ENCODE measurements around the gene EBLN1. TPM values are rescaled to one million over a fixed set of nuclear protein-coding genes. Genes with fewer than 3 reads are reported as not detected.
A peak's percentile ranks its signal among the peaks of the same experiment; 100 is the strongest.

Gene EBLN1
- total and polyA plus RNA-seq, 2 donors from 2014 or later, result not detected

- Histone ChIP-seq H3K4me3 (ENCODE audit: low read length in 3 of 3) (no peak overlapping the region), H3K9ac (ENCODE audit: low read length in 3 of 3) (no peak overlapping the region), H3K36me3 (ENCODE audit: control insufficient read depth in 2 of 3, insufficient read depth in 3 of 3, low read length in 3 of 3) (no peaks in the 10 kb centered on the region), H3K9me3 (ENCODE audit: control insufficient read depth in 2 of 3, insufficient read depth in 1 of 3, low read length in 3 of 3) (no peaks in the 10 kb centered on the region), H3K27ac (ENCODE audit: low read depth in 2 of 2, low read length in 2 of 2) (no peak overlapping the region), H3K4me1 (ENCODE audit: control insufficient read depth in 2 of 3, insufficient read depth in 2 of 3, low read depth in 1 of 3, low read length in 3 of 3) (no peaks in the 10 kb centered on the region), H3K27me3 (ENCODE audit: control insufficient read depth, insufficient read depth, low read length) (peaks cover 16% of the 10 kb centered on the region)
- TF ChIP-seq CTCF (IDR thresholded peaks at IDR 0.05; ENCODE audit: borderline replicate concordance, extremely low read depth, insufficient read depth), result no peak
- intact Hi-C loops (cut with DNase I), result no loop called here
- DNase-seq, result peak in 2 of 5 donors; percentile 17 to 22
- no peak for FAIRE-seq
Measured at GRCh38 chr10:22259280-22259679, 41.5 kb upstream of the EBLN1 start.

DNA sequence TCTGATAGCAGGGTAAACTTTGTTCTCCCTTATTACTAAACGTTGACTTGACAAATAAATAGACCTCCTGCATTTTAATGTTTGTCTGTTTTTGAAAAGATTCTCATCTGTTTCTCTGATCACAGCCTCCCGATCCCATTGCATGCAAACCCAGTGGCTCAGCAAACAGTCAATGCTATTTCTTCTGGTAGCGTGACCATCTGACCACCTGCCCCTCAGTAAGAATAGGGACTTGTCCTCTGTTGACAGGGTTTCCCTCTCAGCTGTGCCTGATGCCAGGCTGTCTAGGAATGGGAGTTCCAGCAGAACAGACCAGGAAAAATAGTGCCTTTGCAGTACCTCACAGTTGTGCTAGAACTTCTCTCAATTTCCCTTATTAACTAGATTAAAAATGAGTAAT is 40.7 kb upstream of the EBLN1 start:
- DNase-seq, result no peak
- intact Hi-C loops (cut with DNase I), result no loop called here
- no peak for TF ChIP-seq CTCF (IDR thresholded peaks at IDR 0.05; ENCODE audit: borderline replicate concordance, extremely low read depth, insufficient read depth)
- Histone ChIP-seq H3K4me1 (ENCODE audit: control insufficient read depth in 2 of 3, insufficient read depth in 2 of 3, low read depth in 1 of 3, low read length in 3 of 3) (no peaks in the 10 kb centered on the region), H3K27me3 (ENCODE audit: control insufficient read depth, insufficient read depth, low read length) (peaks cover 16% of the 10 kb centered on the region), H3K36me3 (ENCODE audit: control insufficient read depth in 2 of 3, insufficient read depth in 3 of 3, low read length in 3 of 3) (no peaks in the 10 kb centered on the region), H3K27ac (ENCODE audit: low read depth in 2 of 2, low read length in 2 of 2) (no peak overlapping the region), H3K9me3 (ENCODE audit: control insufficient read depth in 2 of 3, insufficient read depth in 1 of 3, low read length in 3 of 3) (no peaks in the 10 kb centered on the region), H3K9ac (ENCODE audit: low read length in 3 of 3) (no peak overlapping the region), H3K4me3 (ENCODE audit: low read length in 3 of 3) (no peak overlapping the region)
- FAIRE-seq, result no peak

GRCh38 chr10:22253580-22253882 is 35.7 kb upstream of the EBLN1 start:
- no peaks in the 10 kb centered on the region for H3K36me3 ChIP-seq (ENCODE audit: control insufficient read depth in 2 of 3, insufficient read depth in 3 of 3, low read length in 3 of 3)
- peak overlapping the region; percentile 44 to 85 (median 56) for H3K4me3 ChIP-seq (ENCODE audit: low read length in 3 of 3)
- peak overlapping the region in 2 of 3 donors; percentile 39 to 96 for H3K9ac ChIP-seq (ENCODE audit: low read length in 3 of 3)
- peak in 2 of 5 donors; percentile 71 to 73 for DNase-seq
- intact Hi-C loops (cut with DNase I), result no loop called here
- no peak for TF ChIP-seq CTCF (IDR thresholded peaks at IDR 0.05; ENCODE audit: borderline replicate concordance, extremely low read depth, insufficient read depth)
- peak overlapping the region; percentile 97 for H3K27ac ChIP-seq (ENCODE audit: low read depth in 2 of 2, low read length in 2 of 2)
- no peak for FAIRE-seq
- peaks cover 16% of the 10 kb centered on the region for H3K27me3 ChIP-seq (ENCODE audit: control insufficient read depth, insufficient read depth, low read length)
- no peaks in the 10 kb centered on the region for H3K9me3 ChIP-seq (ENCODE audit: control insufficient read depth in 2 of 3, insufficient read depth in 1 of 3, low read length in 3 of 3)
- H3K4me1 ChIP-seq (ENCODE audit: control insufficient read depth in 2 of 3, insufficient read depth in 2 of 3, low read depth in 1 of 3, low read length in 3 of 3), result no peaks in the 10 kb centered on the region
